Frontal cortex (tissue), 4 donors: ENCODE measurements around the gene SELE. TPM values are rescaled to one million over a fixed set of nuclear protein-coding genes. Genes with fewer than 3 reads are reported as not detected.
"Not testable (repeated sequence)": the region's sequence is repeated elsewhere in the genome, so short reads cannot be mapped to it uniquely, and the experiment has no call there.

Experiments
- DNase-seq, 2 donors: peaks; one replicate each; pipeline ENCODE4 v3.0.0; 2012; ENCODE audit warnings: low spot score in 2 of 2
- FAIRE-seq: peaks from 2 replicates; lab custom pipeline; 2012; peaks lifted over from hg19 to GRCh38; lab: Jason Lieb, UNC
- total RNA-seq: library from RNA; depleted of rRNA; stranded (reverse); fragments of >200 nt; gene quantifications from one replicate; pipeline ENCODE4 v1.2.3, GENCODE V29; 2014
- donor health status: control.
- donor health status: control.
- donor health status: control.

SELE gene
- total RNA-seq, 1 donor from 2014 or later, result under 0.01 TPM

GRCh38 chr1:169724168-169724567 is 9.7 kb downstream of the SELE start:
- DNase-seq, result no peak
- FAIRE-seq, result no peak

GRCh38 chr1:169723763-169724162 is 10.1 kb downstream of the SELE start:
- FAIRE-seq (no peak), DNase-seq (no peak)

- DNase-seq (no peak), FAIRE-seq (no peak)
Observed at GRCh38 chr1:169722779-169723178, 11.1 kb downstream of the SELE start.

GRCh38 chr1:169715100-169715499 is 18.8 kb downstream of the SELE start:
- DNase-seq, FAIRE-seq: not testable (repeated sequence)

- not testable (repeated sequence) for FAIRE-seq, DNase-seq
Observed at GRCh38 chr1:169713090-169713489, 20.8 kb downstream of the SELE start.

GRCh38 chr1:169712309-169712631 is 21.6 kb downstream of the SELE start:
- FAIRE-seq (no peak), DNase-seq (no peak)

- peak; percentile 59 for FAIRE-seq
- DNase-seq, result peak; percentile 8 to 20
Observed at GRCh38 chr1:169711469-169712308, 22.2 kb downstream of the SELE start, which contains the start of gene SELL. Gene SELL, minus strand, starts transcription at chr1:169711620. Its CDS starts 122 bp downstream, at chr1:169711498.

GRCh38 chr1:169708647-169709046 is 25.2 kb downstream of the SELE start:
- DNase-seq (no peak), FAIRE-seq (no peak)

- FAIRE-seq, result no peak
- DNase-seq, result no peak
Observed at GRCh38 chr1:169707912-169708604, 25.8 kb downstream of the SELE start.

- no peak for FAIRE-seq
- no peak for DNase-seq
Observed at GRCh38 chr1:169704797-169705196, 29.1 kb downstream of the SELE start.

- FAIRE-seq (no peak), DNase-seq (no peak)
Observed at GRCh38 chr1:169701261-169702005, 32.4 kb downstream of the SELE start.

GRCh38 chr1:169699707-169700106 is 34.2 kb downstream of the SELE start:
- no peak for FAIRE-seq
- DNase-seq, result no peak

GRCh38 chr1:169698976-169699375 is 34.9 kb downstream of the SELE start:
- FAIRE-seq, result no peak
- no peak for DNase-seq

GRCh38 chr1:169697755-169698154 is 36.1 kb downstream of the SELE start:
- no peak for FAIRE-seq
- DNase-seq, result no peak

- DNase-seq, result no peak
- FAIRE-seq, result no peak
Observed at GRCh38 chr1:169696273-169697100, 37.4 kb downstream of the SELE start.

- FAIRE-seq (no peak), DNase-seq (no peak)
Observed at GRCh38 chr1:169694304-169695075, 39.4 kb downstream of the SELE start.

GRCh38 chr1:169692756-169693460 is 41.0 kb downstream of the SELE start:
- DNase-seq (no peak), FAIRE-seq (no peak)

- DNase-seq, result no peak
- no peak for FAIRE-seq
Observed at GRCh38 chr1:169690489-169690888, 43.4 kb downstream of the SELE start.
